Mesenchymal stem cell (in vitro differentiated cells and primary cell): ENCODE data around the gene TESK2.

Experiments
- DNase-seq: peaks from one replicate; pipeline ENCODE4 v3.0.0-alpha.2; 2013
- H2AFZ ChIP-seq: one replicate; pipeline ENCODE4 v1.6.1; 2013; ENCODE audit warnings: low read depth, mild to moderate bottlenecking, control low read depth, inconsistent platforms, low read length, moderate library complexity
- H2AK5ac ChIP-seq: 2 replicates; pipeline ENCODE4 v1.6.1; 2013; ENCODE audit warnings: low read length, moderate library complexity, mild to moderate bottlenecking, inconsistent platforms; ENCODE audit not compliant: severe bottlenecking
- H2BK120ac ChIP-seq: one replicate; pipeline ENCODE4 v1.6.1; 2013; ENCODE audit warnings: low read depth, mild to moderate bottlenecking, inconsistent platforms, low read length, moderate library complexity
- H2BK12ac ChIP-seq, 2 experiments: one replicate each; pipeline ENCODE4 v1.6.1; 2013; ENCODE audit warnings: inconsistent platforms in 2 of 2, low read length in 2 of 2, mild to moderate bottlenecking in 2 of 2, moderate library complexity in 2 of 2, control low read depth in 1 of 2
- H2BK15ac ChIP-seq: one replicate; pipeline ENCODE4 v1.6.1; 2013; ENCODE audit warnings: mild to moderate bottlenecking, low read depth, inconsistent platforms; ENCODE audit not compliant: poor library complexity, severe bottlenecking
- H2BK5ac ChIP-seq: 2 replicates; pipeline ENCODE4 v1.6.1; 2013; ENCODE audit warnings: low read depth, mild to moderate bottlenecking, low read length, control low read depth, inconsistent platforms; ENCODE audit not compliant: poor library complexity, severe bottlenecking
- H3K14ac ChIP-seq, 2 experiments: one replicate each; pipeline ENCODE4 v1.6.1; 2013; ENCODE audit warnings: inconsistent platforms in 2 of 2, low read length in 2 of 2, control low read depth in 1 of 2, mild to moderate bottlenecking in 1 of 2, moderate library complexity in 1 of 2
- H3K18ac ChIP-seq, 2 experiments: one replicate each; pipeline ENCODE4 v1.6.1; 2013; ENCODE audit warnings: inconsistent platforms in 2 of 2, low read length in 2 of 2, control low read depth in 1 of 2, low read depth in 1 of 2, mild to moderate bottlenecking in 1 of 2
- H3K23ac ChIP-seq, 2 experiments: one replicate each; pipeline ENCODE4 v1.6.1; 2013; ENCODE audit warnings: inconsistent platforms in 2 of 2, low read length in 2 of 2, mild to moderate bottlenecking in 2 of 2, moderate library complexity in 2 of 2, control low read depth in 1 of 2
- H3K27ac ChIP-seq: 2 replicates; pipeline ENCODE4 v1.5.1; 2013; ENCODE audit warnings: mild to moderate bottlenecking, moderate library complexity, low read length, control low read depth, inconsistent platforms; ENCODE audit not compliant: poor library complexity, severe bottlenecking
- H3K27me3 ChIP-seq, 2 experiments: 2 replicates each; pipeline versions ENCODE4 v1.6.1 to v1.7.0; 2013; ENCODE audit warnings: low read length in 2 of 2, mild to moderate bottlenecking in 2 of 2, moderate library complexity in 2 of 2, control low read depth in 1 of 2, inconsistent platforms in 1 of 2; ENCODE audit not compliant: control insufficient read depth in 1 of 2, insufficient read depth in 1 of 2
- H3K36me3 ChIP-seq, 2 experiments: 2 replicates each; pipeline versions ENCODE4 v1.6.1 to v1.7.0; 2013; ENCODE audit warnings: low read length in 2 of 2, control low read depth in 1 of 2, inconsistent platforms in 1 of 2, low read depth in 1 of 2, mild to moderate bottlenecking in 1 of 2; ENCODE audit not compliant: insufficient read depth in 2 of 2, control insufficient read depth in 1 of 2
- H3K4ac ChIP-seq, 2 experiments: one replicate each; pipeline ENCODE4 v1.6.1; 2013; ENCODE audit warnings: inconsistent platforms in 2 of 2, low read length in 2 of 2, mild to moderate bottlenecking in 2 of 2, moderate library complexity in 2 of 2, control low read depth in 1 of 2, low read depth in 1 of 2
- H3K4me1 ChIP-seq: 2 replicates; pipeline ENCODE4 v1.6.1; 2013; ENCODE audit warnings: low read depth, low read length, control low read depth; ENCODE audit not compliant: control insufficient read depth, insufficient read depth
- H3K4me2 ChIP-seq: 2 replicates; pipeline ENCODE4 v1.6.1; 2013; ENCODE audit warnings: low read length, mild to moderate bottlenecking, inconsistent platforms; ENCODE audit not compliant: poor library complexity, severe bottlenecking
- H3K4me3 ChIP-seq, 2 experiments: 2 replicates each; pipeline versions ENCODE4 v1.5.1 to v1.7.0; 2013; ENCODE audit warnings: low read length in 2 of 2, mild to moderate bottlenecking in 2 of 2, control low read depth in 1 of 2, low read depth in 1 of 2; ENCODE audit not compliant: insufficient read depth in 1 of 2
- H3K79me1 ChIP-seq: replicated peaks from 2 replicates; pipeline ENCODE4 v1.6.1; 2013; ENCODE audit warnings: mild to moderate bottlenecking, control low read depth, low read length, inconsistent platforms; ENCODE audit not compliant: poor library complexity, severe bottlenecking
- H3K9ac ChIP-seq: 2 replicates; pipeline ENCODE4 v1.7.0; 2013; ENCODE audit warnings: mild to moderate bottlenecking, low read length, moderate library complexity
- H3K9me3 ChIP-seq: 2 replicates; pipeline ENCODE4 v1.7.0; 2013; ENCODE audit warnings: mild to moderate bottlenecking, low read length; ENCODE audit not compliant: control insufficient read depth
- H4K8ac ChIP-seq: one replicate; pipeline ENCODE4 v1.6.1; 2013; ENCODE audit warnings: inconsistent platforms, mild to moderate bottlenecking, low read length, moderate library complexity
- H4K91ac ChIP-seq: one replicate; pipeline ENCODE4 v1.6.1; 2013; ENCODE audit warnings: mild to moderate bottlenecking, low read length, inconsistent platforms
- WGBS: methylation state at CpG from one replicate; pipeline ENCODE4 v1.1.7; 2013; ENCODE audit warnings: mixed read lengths; 5-methylcytosine and 5-hydroxymethylcytosine counted together

TESK2 gene

GRCh38 chr1:45373573-45373972 lies 117.4 kb downstream of the TESK2 start:
- Histone ChIP-seq H3K79me1 (no peaks in the 10 kb centered on the region), H4K91ac (no peak overlapping the region), H3K4ac (no peak overlapping the region), H3K18ac (no peak overlapping the region), H2BK15ac (no peak overlapping the region), H3K36me3 (no peaks in the 10 kb centered on the region), H4K8ac (no peak overlapping the region), H3K23ac (no peak overlapping the region), H2AK5ac (no peak overlapping the region), H3K27me3 (no peaks in the 10 kb centered on the region), H2AFZ (no peak overlapping the region), H2BK120ac (no peak overlapping the region), H3K9me3 (no peaks in the 10 kb centered on the region), H3K4me3 (no peak overlapping the region), H3K9ac (no peak overlapping the region), H2BK12ac (no peak overlapping the region), H3K14ac (no peak overlapping the region), H3K4me2 (no peak overlapping the region), H3K4me1 (no peaks in the 10 kb centered on the region), H3K27ac (no peak overlapping the region), H2BK5ac (no peak overlapping the region)
- no peak for DNase-seq

- Histone ChIP-seq H4K8ac (no peak overlapping the region), H2AFZ (no peak overlapping the region), H2BK12ac (no peak overlapping the region)
These were observed 120.4 kb downstream of the TESK2 start for GRCh38 chr1:45370575-45370974.

GRCh38 chr1:45365051-45365450 lies 125.9 kb downstream of the TESK2 start:
- Histone ChIP-seq H3K4me3 (no peak overlapping the region), H3K27me3 (no peaks in the 10 kb centered on the region), H3K18ac (no peak overlapping the region), H3K9ac (no peak overlapping the region), H3K9me3 (no peaks in the 10 kb centered on the region), H3K4ac (no peak overlapping the region), H3K27ac (no peak overlapping the region), H2BK12ac (no peak overlapping the region), H3K79me1 (no peaks in the 10 kb centered on the region), H4K8ac (no peak overlapping the region), H3K4me1 (no peaks in the 10 kb centered on the region), H2AFZ (no peak overlapping the region), H3K4me2 (no peak overlapping the region), H3K36me3 (no peaks in the 10 kb centered on the region), H2BK15ac (no peak overlapping the region), H4K91ac (no peak overlapping the region), H2BK5ac (no peak overlapping the region), H3K14ac (no peak overlapping the region), H2AK5ac (no peak overlapping the region), H2BK120ac (no peak overlapping the region), H3K23ac (no peak overlapping the region)
- DNase-seq, result no peak
- WGBS, result 93% methylated on average over 5 of the region's 6 CpGs

More at GRCh38 chr1:45370575-45370974, 120.4 kb downstream of the TESK2 start:
- H3K4me3 ChIP-seq, result no peak overlapping the region
- H3K9me3 ChIP-seq, result no peaks in the 10 kb centered on the region
- no peaks in the 10 kb centered on the region for H3K79me1 ChIP-seq
- no peak overlapping the region for H3K4me2 ChIP-seq
- no peak overlapping the region for H3K18ac ChIP-seq
- H3K36me3 ChIP-seq, result no peaks in the 10 kb centered on the region
- no peak overlapping the region for H2BK5ac ChIP-seq
- H3K23ac ChIP-seq, result no peak overlapping the region
- H2AK5ac ChIP-seq, result no peak overlapping the region
- no peak overlapping the region for H2BK120ac ChIP-seq
- H3K14ac ChIP-seq, result no peak overlapping the region
- no peaks in the 10 kb centered on the region for H3K27me3 ChIP-seq
- no peak overlapping the region for H3K4ac ChIP-seq
- H3K9ac ChIP-seq, result no peak overlapping the region
- no peak overlapping the region for H3K27ac ChIP-seq
- no peak for DNase-seq
- no peak overlapping the region for H4K91ac ChIP-seq
- H2BK15ac ChIP-seq, result no peak overlapping the region
- no peaks in the 10 kb centered on the region for H3K4me1 ChIP-seq

- Histone ChIP-seq H3K4ac (no peak overlapping the region), H3K9me3 (no peaks in the 10 kb centered on the region), H3K9ac (no peak overlapping the region), H2BK5ac (no peak overlapping the region), H3K23ac (no peak overlapping the region), H2BK15ac (no peak overlapping the region), H2AK5ac (no peak overlapping the region), H3K36me3 (no peaks in the 10 kb centered on the region), H3K27ac (no peak overlapping the region), H2BK120ac (no peak overlapping the region), H3K14ac (no peak overlapping the region), H3K4me1 (no peaks in the 10 kb centered on the region), H3K4me3 (no peak overlapping the region), H2AFZ (no peak overlapping the region), H4K91ac (no peak overlapping the region), H3K4me2 (no peak overlapping the region), H3K79me1 (no peaks in the 10 kb centered on the region), H4K8ac (no peak overlapping the region), H2BK12ac (no peak overlapping the region), H3K27me3 (no peaks in the 10 kb centered on the region), H3K18ac (no peak overlapping the region)
- DNase-seq, result no peak
- WGBS, result 97% methylated on average over 2 of the region's 2 CpGs
These were observed 126.7 kb downstream of the TESK2 start for GRCh38 chr1:45364294-45364693.
